Colonic mucosa (tissue), 4 donors: ENCODE data around the gene DIP2A. TPM values are rescaled to one million over a fixed set of nuclear protein-coding genes. Genes with fewer than 3 reads are reported as not detected.

Experiments used
- DNase-seq: peaks from one replicate; pipeline ENCODE4 v3.0.0-alpha.2; 2020
- H3K27ac ChIP-seq: fragments of 200-600 bp; one replicate; pipeline ENCODE4 v1.8.0; 2021
- H3K27me3 ChIP-seq: fragments of 200-600 bp; one replicate; pipeline ENCODE4 v1.8.0; 2021
- H3K36me3 ChIP-seq: fragments of 200-600 bp; one replicate; pipeline ENCODE4 v1.8.0; 2021
- H3K4me1 ChIP-seq: fragments of 200-600 bp; one replicate; pipeline ENCODE4 v1.8.0; 2021; ENCODE audit warnings: mild to moderate bottlenecking
- H3K4me3 ChIP-seq: fragments of 200-600 bp; one replicate; pipeline ENCODE4 v1.8.0; 2021
- H3K9ac ChIP-seq, 2 donors: one replicate each; pipeline ENCODE4 v1.7.0; 2013; ENCODE audit warnings: control low read depth in 2 of 2, low read depth in 2 of 2, low read length in 2 of 2
- H3K9me3 ChIP-seq: fragments of 200-600 bp; one replicate; pipeline ENCODE4 v1.8.0; 2021
- CTCF ChIP-seq: fragments of 200-600 bp; IDR thresholded peaks from one replicate; pipeline ENCODE4 v1.8.0; 2022; ENCODE audit warnings: antibody characterized with exemption, mild to moderate bottlenecking
- intact Hi-C: fragments of 100-400 bp; cut with DNase I; formaldehyde crosslinking; loops from one replicate; pipeline ENCODE4 v1.14.1; 2022
- total RNA-seq, 2 donors: library from RNA; stranded (reverse); fragmentation: NEBNext Ultra II Directional in 1 of 2; extraction: Animal tissue kit (Norgen Biotek cat#: 25700) in 1 of 2; gene quantifications; one replicate each; pipeline ENCODE4 v1.2.1, GENCODE V29; 2021
- donor health status: healthy.
- donor health status: DM: no; HTN: no; CAD: no.
- donor health status: DM: no; HTN: no; CAD: no.

Gene DIP2A
- total RNA-seq, 2 donors from 2014 or later = 40.4 to 41.0 TPM

GRCh38 chr21:46618738-46619379 lies 160.2 kb downstream of the DIP2A start:
- TF ChIP-seq CTCF = no peak
- Histone ChIP-seq H3K9ac (no peak overlapping the region), H3K27me3 (no peaks in the 10 kb centered on the region), H3K4me3 (no peak overlapping the region), H3K9me3 (no peaks in the 10 kb centered on the region), H3K36me3 (no peaks in the 10 kb centered on the region), H3K27ac (no peak overlapping the region), H3K4me1 (no peaks in the 10 kb centered on the region)
- no peak for DNase-seq
- intact Hi-C loops = no loop called here

Other genes with a start within 250 kb of the DIP2A start
- gene LSS, start 230.1 kb upstream of the DIP2A start, total RNA-seq = 100 to 1,000 TPM in 1 of 2 donors, 10 to 100 TPM in 1; 78.2 to 142 TPM
- gene MCM3AP, start 173.3 kb upstream of the DIP2A start, total RNA-seq = 100 to 1,000 TPM in 1 of 2 donors, 10 to 100 TPM in 1; 68.4 to 112 TPM
- 10 to 100 TPM in 1 of 2 donors, 1 to 10 TPM in 1; 8.0 to 12.4 TPM for gene YBEY, start 172.5 kb upstream of the DIP2A start, total RNA-seq
- gene C21orf58, start 135.0 kb upstream of the DIP2A start, total RNA-seq = 10 to 100 TPM in 1 of 2 donors, 1 to 10 TPM in 1; 5.5 to 25.7 TPM
- 10 to 100 TPM; 15.1 to 32.5 TPM for gene PCNT, start 134.7 kb upstream of the DIP2A start, total RNA-seq
- gene S100B, start 146.2 kb downstream of the DIP2A start, total RNA-seq = 1 to 10 TPM; 3.3 to 8.2 TPM
- gene PRMT2, start 176.8 kb downstream of the DIP2A start, total RNA-seq = 10 to 100 TPM; 60.9 to 67.8 TPM